Measurements from ENCODE around the gene P4HA2. TPM values are rescaled to one million over a fixed set of nuclear protein-coding genes. Genes with fewer than 3 reads are reported as not detected.

P4HA2 gene
- total and polyA plus RNA-seq, 2 donors (not counting 1 experiment from before 2014, with no cell fraction given), result 184 to 553 TPM

DNA sequence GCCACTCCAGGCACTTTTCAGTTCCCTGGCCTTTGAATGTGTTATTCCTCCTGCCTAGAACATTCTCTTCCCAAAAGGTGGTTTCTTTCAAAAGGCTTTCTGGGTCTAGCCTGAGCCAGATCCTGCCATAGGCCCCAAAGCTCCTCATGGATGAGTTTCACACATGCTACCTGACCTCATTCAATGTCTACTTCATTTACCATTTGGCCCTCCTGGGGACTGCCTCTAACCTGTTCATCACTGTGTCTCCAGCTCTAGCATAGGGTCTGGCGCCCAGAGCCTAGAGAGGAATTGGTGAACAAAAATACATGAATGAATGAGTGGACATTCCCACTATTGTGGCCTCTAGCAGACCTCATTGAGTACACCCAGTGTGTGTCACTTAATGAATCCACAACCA lies 5.4 kb upstream of the P4HA2 start:
- H3K9ac ChIP-seq (ENCODE audit: insufficient read depth, low read length), result no peak overlapping the region
- H3K4me3 ChIP-seq (replicated peaks in 1 of 4; ENCODE audit: control extremely low read depth in 1 of 4, insufficient read depth in 1 of 4, low read depth in 3 of 4, low read length in 4 of 4), result no peak overlapping the region
- no peaks in the 10 kb centered on the region for H3K79me2 ChIP-seq (ENCODE audit: control insufficient read depth, insufficient read depth, low read length)
- H3K4me1 ChIP-seq (ENCODE audit: control insufficient read depth, extremely low read depth, insufficient read depth, low read length), result no peaks in the 10 kb centered on the region
- no peak overlapping the region for H3K4me2 ChIP-seq (ENCODE audit: extremely low read depth, insufficient read depth, low read length)
- DNase-seq (ENCODE audit: low read depth in 2 of 2), result no peak
- H4K20me1 ChIP-seq (ENCODE audit: control insufficient read depth, extremely low read depth, insufficient read depth, low read length), result no peaks in the 10 kb centered on the region
- H3K27ac ChIP-seq (ENCODE audit: insufficient read depth, low read length), result no peak overlapping the region
- no peaks in the 10 kb centered on the region for H3K27me3 ChIP-seq (ENCODE audit: control insufficient read depth, insufficient read depth, low read length)
- H2AFZ ChIP-seq (ENCODE audit: low read length), result no peak overlapping the region
- H3K36me3 ChIP-seq (ENCODE audit: control insufficient read depth, insufficient read depth, low read length), result no peaks in the 10 kb centered on the region
- no peaks in the 10 kb centered on the region for H3K9me3 ChIP-seq (ENCODE audit: control insufficient read depth, insufficient read depth, low read depth, low read length)
- TF ChIP-seq EZH2 (IDR thresholded peaks at IDR 0.05; ENCODE audit: low read length, missing control alignments), result no peak
- TF ChIP-seq, protein P1, sequence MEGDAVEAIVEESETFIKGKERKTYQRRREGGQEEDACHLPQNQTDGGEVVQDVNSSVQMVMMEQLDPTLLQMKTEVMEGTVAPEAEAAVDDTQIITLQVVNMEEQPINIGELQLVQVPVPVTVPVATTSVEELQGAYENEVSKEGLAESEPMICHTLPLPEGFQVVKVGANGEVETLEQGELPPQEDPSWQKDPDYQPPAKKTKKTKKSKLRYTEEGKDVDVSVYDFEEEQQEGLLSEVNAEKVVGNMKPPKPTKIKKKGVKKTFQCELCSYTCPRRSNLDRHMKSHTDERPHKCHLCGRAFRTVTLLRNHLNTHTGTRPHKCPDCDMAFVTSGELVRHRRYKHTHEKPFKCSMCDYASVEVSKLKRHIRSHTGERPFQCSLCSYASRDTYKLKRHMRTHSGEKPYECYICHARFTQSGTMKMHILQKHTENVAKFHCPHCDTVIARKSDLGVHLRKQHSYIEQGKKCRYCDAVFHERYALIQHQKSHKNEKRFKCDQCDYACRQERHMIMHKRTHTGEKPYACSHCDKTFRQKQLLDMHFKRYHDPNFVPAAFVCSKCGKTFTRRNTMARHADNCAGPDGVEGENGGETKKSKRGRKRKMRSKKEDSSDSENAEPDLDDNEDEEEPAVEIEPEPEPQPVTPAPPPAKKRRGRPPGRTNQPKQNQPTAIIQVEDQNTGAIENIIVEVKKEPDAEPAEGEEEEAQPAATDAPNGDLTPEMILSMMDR (conservative IDR thresholded peaks at IDR 0.05 in 1 of 2, IDR thresholded peaks at IDR 0.05 in 1 of 2; ENCODE audit: low read depth in 1 of 2, low read length in 2 of 2), result no peak

DNA sequence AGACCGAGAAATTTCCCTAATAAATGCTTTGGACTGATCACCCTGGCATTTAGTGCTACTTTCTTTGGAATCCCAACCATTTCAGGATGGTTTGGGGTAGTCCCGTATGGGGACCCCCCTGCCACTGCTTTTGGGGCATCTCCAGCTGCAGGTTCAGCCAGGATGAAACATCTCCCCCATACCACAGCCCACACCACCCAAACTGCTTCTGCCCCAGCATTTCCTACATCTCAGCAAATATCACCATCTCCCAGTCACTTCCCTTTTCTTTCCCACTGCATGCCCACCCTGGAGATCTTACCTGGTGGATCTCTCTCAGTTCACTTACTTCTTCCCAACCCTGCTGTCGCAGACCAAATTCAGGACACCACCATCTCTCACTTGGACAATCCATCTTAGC lies 4.8 kb upstream of the P4HA2 start:
- Histone ChIP-seq H2AFZ (ENCODE audit: low read length) (no peak overlapping the region), H3K79me2 (ENCODE audit: control insufficient read depth, insufficient read depth, low read length) (no peaks in the 10 kb centered on the region), H3K4me3 (replicated peaks in 1 of 4; ENCODE audit: control extremely low read depth in 1 of 4, insufficient read depth in 1 of 4, low read depth in 3 of 4, low read length in 4 of 4) (no peak overlapping the region), H3K27me3 (ENCODE audit: control insufficient read depth, insufficient read depth, low read length) (no peaks in the 10 kb centered on the region), H3K4me1 (ENCODE audit: control insufficient read depth, extremely low read depth, insufficient read depth, low read length) (no peaks in the 10 kb centered on the region), H4K20me1 (ENCODE audit: control insufficient read depth, extremely low read depth, insufficient read depth, low read length) (no peaks in the 10 kb centered on the region), H3K9me3 (ENCODE audit: control insufficient read depth, insufficient read depth, low read depth, low read length) (no peaks in the 10 kb centered on the region), H3K4me2 (ENCODE audit: extremely low read depth, insufficient read depth, low read length) (no peak overlapping the region), H3K27ac (ENCODE audit: insufficient read depth, low read length) (no peak overlapping the region), H3K9ac (ENCODE audit: insufficient read depth, low read length) (no peak overlapping the region), H3K36me3 (ENCODE audit: control insufficient read depth, insufficient read depth, low read length) (no peaks in the 10 kb centered on the region)
- no peak for DNase-seq (ENCODE audit: low read depth in 2 of 2)
- no peak for TF ChIP-seq EZH2 (IDR thresholded peaks at IDR 0.05; ENCODE audit: low read length, missing control alignments)
- TF ChIP-seq, protein P1 (conservative IDR thresholded peaks at IDR 0.05 in 1 of 2, IDR thresholded peaks at IDR 0.05 in 1 of 2; ENCODE audit: low read depth in 1 of 2, low read length in 2 of 2), result no peak

DNA sequence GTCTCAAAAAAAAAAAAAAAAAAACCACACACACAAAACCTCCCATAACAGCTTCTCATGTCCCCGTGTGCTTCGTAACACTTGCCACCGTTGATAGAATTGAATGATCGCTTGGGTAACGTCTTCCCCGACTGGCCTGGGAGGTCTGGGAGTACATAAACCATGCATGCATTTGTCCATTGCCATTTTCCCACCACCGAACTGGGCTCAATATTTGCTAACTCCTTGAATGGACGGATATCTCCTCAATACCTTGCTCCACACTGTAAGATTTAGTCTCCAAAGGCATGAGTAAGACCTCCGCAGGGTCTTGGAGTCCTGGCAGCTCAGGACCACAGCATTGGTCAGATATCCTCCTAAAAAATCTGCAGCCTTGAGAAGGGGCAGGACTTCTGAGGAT lies 3.2 kb upstream of the P4HA2 start:
- DNase-seq (ENCODE audit: low read depth in 2 of 2), result no peak
- H3K9ac ChIP-seq (ENCODE audit: insufficient read depth, low read length), result no peak overlapping the region
- no peaks in the 10 kb centered on the region for H3K9me3 ChIP-seq (ENCODE audit: control insufficient read depth, insufficient read depth, low read depth, low read length)
- H2AFZ ChIP-seq (ENCODE audit: low read length), result no peak overlapping the region
- H3K4me1 ChIP-seq (ENCODE audit: control insufficient read depth, extremely low read depth, insufficient read depth, low read length), result peaks cover 9% of the 10 kb centered on the region
- H3K27me3 ChIP-seq (ENCODE audit: control insufficient read depth, insufficient read depth, low read length), result no peaks in the 10 kb centered on the region
- no peaks in the 10 kb centered on the region for H4K20me1 ChIP-seq (ENCODE audit: control insufficient read depth, extremely low read depth, insufficient read depth, low read length)
- H3K36me3 ChIP-seq (ENCODE audit: control insufficient read depth, insufficient read depth, low read length), result no peaks in the 10 kb centered on the region
- TF ChIP-seq, protein P1 (conservative IDR thresholded peaks at IDR 0.05 in 1 of 2, IDR thresholded peaks at IDR 0.05 in 1 of 2; ENCODE audit: low read depth in 1 of 2, low read length in 2 of 2), result no peak
- H3K4me2 ChIP-seq (ENCODE audit: extremely low read depth, insufficient read depth, low read length), result no peak overlapping the region
- H3K27ac ChIP-seq (ENCODE audit: insufficient read depth, low read length), result no peak overlapping the region
- H3K4me3 ChIP-seq (replicated peaks in 1 of 4; ENCODE audit: control extremely low read depth in 1 of 4, insufficient read depth in 1 of 4, low read depth in 3 of 4, low read length in 4 of 4), result no peak overlapping the region
- H3K79me2 ChIP-seq (ENCODE audit: control insufficient read depth, insufficient read depth, low read length), result peaks cover 5% of the 10 kb centered on the region

Data from fibroblast of lung (primary cell).